HCT116 (cell line): Measurements from ENCODE around the gene ORAI1. TPM values are rescaled to one million over a fixed set of nuclear protein-coding genes. Genes with fewer than 3 reads are reported as not detected.
"Not testable (repeated sequence)": the region's sequence is repeated elsewhere in the genome, so short reads cannot be mapped to it uniquely, and the experiment has no call there.

Experiments used
- ATAC-seq: fragments of 200-7000 bp; cut with Tn5 transposase; 2 replicates; pipeline ENCODE4 v1.9.1; 2020; ENCODE audit warnings: mild to moderate bottlenecking, moderate library complexity
- BruUV-seq: library from RNA; stranded (reverse); fragments of 400-500 nt; replicated peaks from 2 replicates; lab custom pipeline; 2021; lab: Mats Ljungman, UMichigan
- CTCF ChIA-PET: fragments of 300-600 bp; sonication (Branson Sonifier 250); formaldehyde crosslinking; loops from one replicate; lab custom pipeline; 2021; ENCODE audit warnings: antibody characterized with exemption; lab: Charles Lee
- POLR2A ChIA-PET: fragments of 300-600, 350-600 bp; sonication (Branson Sonifier 250); formaldehyde crosslinking; loops from one replicate; lab custom pipeline; 2021; ENCODE audit warnings: antibody characterized with exemption; lab: Charles Lee
- RAD21 ChIA-PET, 2 experiments: fragments of 300-600 bp; sonication (Branson Sonifier 250); formaldehyde crosslinking; loops; one replicate each; lab custom pipeline; 2023; ENCODE audit warnings: low total read pairs in 2 of 2; ENCODE audit not compliant: uncharacterized antibody in 2 of 2, unreplicated experiment in 2 of 2, low non-redundant PET in 1 of 2; lab: Charles Lee
- DNase-seq: peaks from one replicate; pipeline ENCODE4 v3.0.0-alpha.2; 2010; ENCODE audit warnings: low read depth, low spot score
- H2AFZ ChIP-seq: fragments of 200-600 bp; shearing (Covaris generic), sonication (generic); 2 replicates; pipeline ENCODE4 v1.6.1; 2017; ENCODE audit warnings: low read depth, mixed run types, mixed read lengths, antibody characterized with exemption, low read length; ENCODE audit not compliant: poor library complexity, severe bottlenecking
- H3K27ac ChIP-seq: 2 replicates; pipeline ENCODE4 v1.5.1; 2012; ENCODE audit warnings: low read depth, low read length
- H3K27me3 ChIP-seq: fragments of 200-600 bp; sonication (generic); 2 replicates; pipeline ENCODE4 v1.6.1; 2016; ENCODE audit warnings: mixed run types, low read length, mixed read lengths; ENCODE audit not compliant: insufficient read depth
- H3K36me3 ChIP-seq, 2 experiments: fragments of 200-500 bp in 1 of 2; fragments of 200-600 bp in 1 of 2; sonication (Bioruptor generic) in 1 of 2; sonication (generic) in 1 of 2; 2 replicates each; pipeline versions ENCODE4 v1.5.1 to v1.6.1; 2014 to 2016; ENCODE audit warnings: low read length in 2 of 2, inconsistent platforms in 1 of 2, mixed read lengths in 1 of 2, mixed run types in 1 of 2; ENCODE audit not compliant: insufficient read depth in 2 of 2, control insufficient read depth in 1 of 2
- H3K4me1 ChIP-seq, 2 experiments: fragments of 200-600 bp in 1 of 2; sonication (generic) in 1 of 2; 2 replicates each; pipeline versions ENCODE4 v1.5.1 to v1.6.1; 2012 to 2017; ENCODE audit warnings: low read length in 2 of 2, inconsistent platforms in 1 of 2, mild to moderate bottlenecking in 1 of 2, mixed read lengths in 1 of 2, mixed run types in 1 of 2, moderate library complexity in 1 of 2; ENCODE audit not compliant: insufficient read depth in 2 of 2, control insufficient read depth in 1 of 2
- H3K4me2 ChIP-seq: fragments of 200-600 bp; sonication (generic); 2 replicates; pipeline ENCODE4 v1.6.1; 2017; ENCODE audit warnings: mixed run types, low read length, mixed read lengths
- H3K4me3 ChIP-seq, 2 experiments: fragments of 200-600 bp in 1 of 2; sonication (generic) in 1 of 2; replicated peaks in 1 of 2; 2 replicates each; pipeline ENCODE4 v1.5.1; 2011 to 2016; ENCODE audit warnings: low read length in 2 of 2, control low read depth in 1 of 2, low read depth in 1 of 2, mild to moderate bottlenecking in 1 of 2, mixed read lengths in 1 of 2, mixed run types in 1 of 2
- H3K79me2 ChIP-seq: fragments of 200-600 bp; sonication (generic); 2 replicates; pipeline ENCODE4 v1.6.1; 2017; ENCODE audit warnings: mild to moderate bottlenecking, mixed run types, low read length, moderate library complexity, mixed read lengths; ENCODE audit not compliant: insufficient read depth
- H3K9ac ChIP-seq: fragments of 200-600 bp; sonication (generic); 2 replicates; pipeline ENCODE4 v1.6.1; 2016; ENCODE audit warnings: low read length, mixed read lengths
- H3K9me2 ChIP-seq: fragments of 200-600 bp; sonication (generic), shearing (Covaris generic); 2 replicates; pipeline ENCODE4 v1.6.1; 2017; ENCODE audit warnings: mixed run types, mild to moderate bottlenecking, moderate library complexity; ENCODE audit not compliant: insufficient read depth
- H3K9me3 ChIP-seq, 2 experiments: fragments of 200-500 bp in 1 of 2; fragments of 200-600 bp in 1 of 2; sonication (Bioruptor generic) in 1 of 2; sonication (generic) in 1 of 2; 2 replicates each; pipeline ENCODE4 v1.6.1; 2014 to 2017; ENCODE audit warnings: low read length in 2 of 2, mixed read lengths in 2 of 2, inconsistent platforms in 1 of 2, low read depth in 1 of 2, mild to moderate bottlenecking in 1 of 2, mixed run types in 1 of 2, moderate library complexity in 1 of 2; ENCODE audit not compliant: control insufficient read depth in 1 of 2, insufficient read depth in 1 of 2
- H4K20me1 ChIP-seq: fragments of 200-600 bp; sonication (generic), shearing (Covaris generic); 2 replicates; pipeline ENCODE4 v1.6.1; 2017; ENCODE audit warnings: mixed run types, mild to moderate bottlenecking, moderate library complexity; ENCODE audit not compliant: insufficient read depth
- CBX3 ChIP-seq: IDR thresholded peaks from 2 replicates; pipeline ENCODE4 v1.6.1; 2012; ENCODE audit warnings: low read depth
- EZH2 ChIP-seq: fragments of 200-600 bp; sonication (generic); IDR thresholded peaks from 2 replicates; pipeline ENCODE4 v1.6.1; 2017; ENCODE audit warnings: antibody characterized with exemption, mixed run types
- JUND ChIP-seq: IDR thresholded peaks from 2 replicates; pipeline ENCODE4 v1.6.1; 2012
- SP1 ChIP-seq: IDR thresholded peaks from 2 replicates; pipeline ENCODE4 v1.6.1; 2012; ENCODE audit warnings: low read depth
- SRF ChIP-seq: IDR thresholded peaks from 2 replicates; pipeline ENCODE4 v1.6.1; 2012; ENCODE audit warnings: low read depth
- intact Hi-C: fragments of 100-400 bp; cut with micrococcal nuclease; formaldehyde crosslinking; loops from 2 replicates; pipeline ENCODE4 v1.10.0; 2022
- total RNA-seq: library from RNA; stranded (reverse); gene quantifications from one replicate; pipeline ENCODE4 v1.2.1, GENCODE V29; 2021; ENCODE audit not compliant: unreplicated experiment

The ORAI1 gene
- total RNA-seq, 1 experiment from 2014 or later, result 20.2 TPM

GRCh38 chr12:121584885-121585284, 41.4 kb upstream of the ORAI1 start:
- H3K4me1 ChIP-seq, result peaks cover 15 to 29% of the 10 kb centered on the region in 2 experiments
- CTCF ChIA-PET, H3K27ac ChIP-seq, H3K9me3 ChIP-seq, RAD21 ChIA-PET, ATAC-seq, DNase-seq, H2AFZ ChIP-seq, H3K36me3 ChIP-seq, H3K79me2 ChIP-seq, H3K27me3 ChIP-seq, BruUV-seq, intact Hi-C loops, H4K20me1 ChIP-seq, H3K9ac ChIP-seq, H3K4me2 ChIP-seq, H3K9me2 ChIP-seq, H3K4me3 ChIP-seq: not testable (repeated sequence)
- POLR2A ChIA-PET, result interaction anchor here (0.6 to 1.2 kb wide), 2 partner anchors 31 to 100 kb away, joined by 3 to 7 read pairs; no protein-coding TSS in a partner anchor

GRCh38 chr12:121590476-121591143, 35.7 kb upstream of the ORAI1 start:
- Histone ChIP-seq H2AFZ (no peak overlapping the region), H3K9me3 (no peaks in the 10 kb centered on the region), H3K4me1 (peaks cover 4 to 8% of the 10 kb centered on the region in 2 experiments; a peak in 1 of 4 replicates), H3K79me2 (no peaks in the 10 kb centered on the region), H3K9ac (no peak overlapping the region), H3K4me2 (no peak overlapping the region), H3K36me3 (no peaks in the 10 kb centered on the region), H4K20me1 (no peaks in the 10 kb centered on the region), H3K27ac (no peak overlapping the region), H3K27me3 (no peaks in the 10 kb centered on the region), H3K9me2 (no peaks in the 10 kb centered on the region), H3K4me3 (no peak overlapping the region)
- ChIA-PET CTCF (no interaction called here), RAD21 (no interaction called here), POLR2A (no interaction called here)
- TF ChIP-seq JUND (no peak), SRF (no peak), SP1 (no peak), EZH2 (no peak), CBX3 (no peak)
- BruUV-seq, result no TSS peak
- ATAC-seq, result no peak
- DNase-seq, result no peak
- intact Hi-C loops, result no loop called here
